Tibial nerve (tissue), 4 donors: ENCODE data around the gene CELSR1. TPM values are rescaled to one million over a fixed set of nuclear protein-coding genes. Genes with fewer than 3 reads are reported as not detected.

Experiments
- DNase-seq, 2 donors: peaks; one replicate each; pipeline ENCODE4 v3.0.0-alpha.2; 2019; ENCODE audit warnings: low spot score in 2 of 2
- H3K27ac ChIP-seq, 4 donors: fragments of 200-600 bp; sonication (generic) in 3 of 4; one replicate each; pipeline ENCODE4 v1.5.1; 2017 to 2019; ENCODE audit warnings: mild to moderate bottlenecking in 1 of 4
- H3K27me3 ChIP-seq, 2 donors: fragments of 200-600 bp; sonication (generic) in 1 of 2; one replicate each; pipeline versions ENCODE4 v1.5.1 to v1.6.0; 2017 to 2019
- H3K36me3 ChIP-seq, 3 donors: fragments of 200-600 bp; sonication (generic); one replicate each; pipeline ENCODE4 v1.5.1; 2018 to 2019
- H3K4me1 ChIP-seq, 4 donors: fragments of 200-600 bp; sonication (generic) in 3 of 4; one replicate each; pipeline ENCODE4 v1.5.1; 2017 to 2019
- H3K4me3 ChIP-seq, 4 donors: fragments of 200-600 bp; sonication (generic) in 3 of 4; one replicate each; pipeline ENCODE4 v1.5.1; 2017 to 2019; ENCODE audit warnings: mild to moderate bottlenecking in 1 of 4, moderate library complexity in 1 of 4
- H3K9me3 ChIP-seq, 4 donors: fragments of 200-600 bp; sonication (generic) in 3 of 4; one replicate each; pipeline ENCODE4 v1.5.1; 2017 to 2019
- EP300 ChIP-seq, 2 donors: sonication (generic); formaldehyde crosslinking; IDR thresholded peaks; one replicate each; pipeline ENCODE4 v1.6.1; 2017; ENCODE audit warnings: antibody characterized with exemption in 2 of 2, mild to moderate bottlenecking in 1 of 2
- POLR2A ChIP-seq, 2 donors: fragments of 450-650 bp; IDR thresholded peaks; one replicate each; pipeline ENCODE4 v1.6.1; 2017; ENCODE audit warnings: antibody characterized with exemption in 2 of 2, mild to moderate bottlenecking in 2 of 2, moderate library complexity in 2 of 2
- WGBS, 2 donors: methylation state at CpG; one replicate each; pipeline ENCODE4 v1.1.5; 2018; 5-methylcytosine and 5-hydroxymethylcytosine counted together
- total RNA-seq, 4 donors: library from RNA; depleted of rRNA; stranded (reverse); fragments of >200 nt; gene quantifications; one replicate each; pipeline ENCODE4 v1.1.0, GENCODE V29; 2016
- TF ChIP-seq, protein P1 (sequence below), 5 experiments: fragments of 200-600 bp in 3 of 5; fragments of 450-650 bp in 2 of 5; sonication (generic) in 3 of 5; IDR thresholded peaks; one replicate each; pipeline ENCODE4 v1.5.1; 2016 to 2019; ENCODE audit warnings: antibody characterized with exemption in 5 of 5, mild to moderate bottlenecking in 3 of 5, moderate library complexity in 2 of 5

CELSR1 gene
- total RNA-seq, 4 donors from 2014 or later, result 1.0 to 5.9 (median 2.6) TPM

DNA sequence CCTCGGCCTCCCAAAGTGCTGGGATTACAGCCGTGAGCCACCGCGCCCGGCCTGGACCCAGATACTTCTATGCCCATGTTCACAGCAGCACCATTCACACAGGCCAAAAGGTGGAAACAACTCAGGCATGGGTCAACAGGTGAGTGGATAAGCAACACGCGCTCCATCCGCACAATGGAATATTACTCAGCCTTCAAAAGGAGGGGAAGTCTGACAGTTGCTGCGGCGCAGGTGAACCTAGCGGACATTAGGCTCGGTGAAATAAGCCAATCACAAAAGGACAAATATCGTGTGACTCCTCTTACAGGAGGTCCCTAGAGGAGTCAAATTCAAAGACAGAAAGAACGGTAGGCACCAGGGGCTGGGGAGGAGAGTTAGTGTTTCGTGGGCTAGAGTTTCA, 154.9 kb downstream of the CELSR1 start:
- Histone ChIP-seq H3K4me3 (no peak overlapping the region), H3K4me1 (peaks cover 0 to 8% (median 0%) of the 10 kb centered on the region in 4 donors), H3K36me3 (no peaks in the 10 kb centered on the region), H3K9me3 (no peaks in the 10 kb centered on the region), H3K27me3 (no peaks in the 10 kb centered on the region), H3K27ac (no peak overlapping the region)
- TF ChIP-seq, protein P1, sequence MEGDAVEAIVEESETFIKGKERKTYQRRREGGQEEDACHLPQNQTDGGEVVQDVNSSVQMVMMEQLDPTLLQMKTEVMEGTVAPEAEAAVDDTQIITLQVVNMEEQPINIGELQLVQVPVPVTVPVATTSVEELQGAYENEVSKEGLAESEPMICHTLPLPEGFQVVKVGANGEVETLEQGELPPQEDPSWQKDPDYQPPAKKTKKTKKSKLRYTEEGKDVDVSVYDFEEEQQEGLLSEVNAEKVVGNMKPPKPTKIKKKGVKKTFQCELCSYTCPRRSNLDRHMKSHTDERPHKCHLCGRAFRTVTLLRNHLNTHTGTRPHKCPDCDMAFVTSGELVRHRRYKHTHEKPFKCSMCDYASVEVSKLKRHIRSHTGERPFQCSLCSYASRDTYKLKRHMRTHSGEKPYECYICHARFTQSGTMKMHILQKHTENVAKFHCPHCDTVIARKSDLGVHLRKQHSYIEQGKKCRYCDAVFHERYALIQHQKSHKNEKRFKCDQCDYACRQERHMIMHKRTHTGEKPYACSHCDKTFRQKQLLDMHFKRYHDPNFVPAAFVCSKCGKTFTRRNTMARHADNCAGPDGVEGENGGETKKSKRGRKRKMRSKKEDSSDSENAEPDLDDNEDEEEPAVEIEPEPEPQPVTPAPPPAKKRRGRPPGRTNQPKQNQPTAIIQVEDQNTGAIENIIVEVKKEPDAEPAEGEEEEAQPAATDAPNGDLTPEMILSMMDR (IDR thresholded peaks at IDR 0.05), result no peak
- TF ChIP-seq EP300 (IDR thresholded peaks at IDR 0.05) (no peak), POLR2A (IDR thresholded peaks at IDR 0.05) (no peak)
- no peak for DNase-seq
- 86 to 91% methylated on average over 15 of the region's 15 CpGs for WGBS, 2 donors

DNA sequence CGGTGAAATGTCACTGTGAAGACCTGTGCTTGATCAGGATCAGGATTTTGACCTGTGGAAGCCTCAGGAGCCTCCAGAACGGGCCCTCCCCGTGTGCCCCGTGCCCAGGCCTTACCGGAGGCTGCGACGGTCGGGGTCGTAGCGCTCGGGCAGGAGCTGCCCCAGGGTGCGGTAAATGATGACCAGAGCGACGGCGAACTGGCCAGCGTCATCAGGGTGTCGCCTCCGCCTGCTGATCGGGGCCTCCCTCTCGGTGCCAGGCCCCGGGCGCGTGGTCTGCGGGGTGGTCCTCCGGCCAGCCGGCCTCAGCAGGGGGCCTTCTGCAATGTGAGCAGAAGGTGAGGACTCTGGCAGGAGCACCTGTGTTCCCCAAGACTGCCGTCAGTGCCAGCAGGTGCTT, 155.7 kb downstream of the CELSR1 start:
- Histone ChIP-seq H3K27ac (no peak overlapping the region), H3K36me3 (no peaks in the 10 kb centered on the region), H3K4me1 (peaks cover 0 to 8% (median 0%) of the 10 kb centered on the region in 4 donors), H3K9me3 (peaks cover 0 to 4% (median 0%) of the 10 kb centered on the region in 4 donors), H3K27me3 (no peaks in the 10 kb centered on the region), H3K4me3 (no peak overlapping the region)
- TF ChIP-seq EP300 (IDR thresholded peaks at IDR 0.05), result no peak
- 88 to 96% methylated on average over 5 to 12 of the region's 27 CpGs for WGBS, 2 donors
- no peak for DNase-seq

DNA sequence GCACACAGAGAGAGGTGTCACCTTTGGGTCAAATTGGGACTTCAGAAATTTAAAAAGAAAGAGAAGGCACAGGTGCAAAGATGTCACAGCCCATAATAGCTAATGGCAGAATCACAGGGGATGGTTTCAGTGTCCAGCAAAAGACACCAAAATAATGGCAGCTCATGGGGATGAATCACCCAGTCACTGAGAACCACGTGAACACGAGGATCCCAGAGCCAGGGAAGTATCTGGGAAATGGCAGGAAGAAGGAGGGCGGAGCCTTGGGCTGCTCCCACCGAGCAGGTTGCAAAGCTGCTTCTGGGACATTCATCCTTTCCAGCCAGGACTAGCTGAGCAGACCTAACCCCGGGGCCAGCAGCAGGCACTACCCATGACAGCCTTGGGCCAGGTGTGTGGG, 156.3 kb downstream of the CELSR1 start:
- 52 to 56% methylated on average over 4 to 5 of the region's 5 CpGs for WGBS, 2 donors
- H3K4me3 ChIP-seq, result no peak overlapping the region

DNA sequence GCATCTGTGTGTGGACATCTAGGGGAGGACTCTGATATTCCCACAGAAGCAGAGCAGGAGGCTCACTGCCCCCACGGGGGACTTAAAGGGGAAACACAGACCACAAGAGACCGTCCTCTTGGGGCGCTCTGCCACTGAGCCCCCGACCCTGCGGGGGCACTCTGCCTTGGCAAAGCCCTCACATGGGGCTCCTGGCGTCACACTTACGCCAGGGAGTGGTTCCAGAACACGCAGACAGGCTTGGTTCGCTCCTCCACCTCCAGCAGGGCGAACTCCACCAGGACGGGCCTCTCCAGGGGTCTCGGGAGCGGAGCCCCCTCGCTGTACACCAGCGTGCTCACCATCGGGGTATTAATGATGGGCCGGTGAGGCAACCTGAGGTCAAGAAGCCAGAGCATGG, 156.8 kb downstream of the CELSR1 start:
- H3K9me3 ChIP-seq, result peaks cover 0 to 16% (median 0%) of the 10 kb centered on the region in 4 donors
- TF ChIP-seq POLR2A (IDR thresholded peaks at IDR 0.05), result no peak
- TF ChIP-seq, protein P1 (IDR thresholded peaks at IDR 0.05), result no peak
- TF ChIP-seq EP300 (IDR thresholded peaks at IDR 0.05), result no peak
- no peak overlapping the region for H3K27ac ChIP-seq
- DNase-seq, result no peak
- H3K27me3 ChIP-seq, result no peaks in the 10 kb centered on the region
- no peak overlapping the region for H3K4me3 ChIP-seq
- 88 to 91% methylated on average over 17 of the region's 17 CpGs for WGBS, 2 donors
- peaks cover 0 to 8% (median 0%) of the 10 kb centered on the region in 4 donors for H3K4me1 ChIP-seq
- no peaks in the 10 kb centered on the region for H3K36me3 ChIP-seq

More for the DNA sequence above, 156.3 kb downstream of the CELSR1 start:
- no peak overlapping the region for H3K27ac ChIP-seq
- H3K9me3 ChIP-seq, result peaks cover 0 to 10% (median 0%) of the 10 kb centered on the region in 4 donors
- DNase-seq, result no peak
- peaks cover 0 to 8% (median 0%) of the 10 kb centered on the region in 4 donors for H3K4me1 ChIP-seq
- no peaks in the 10 kb centered on the region for H3K27me3 ChIP-seq
- H3K36me3 ChIP-seq, result no peaks in the 10 kb centered on the region
- TF ChIP-seq, protein P1 (IDR thresholded peaks at IDR 0.05), result no peak
- TF ChIP-seq EP300 (IDR thresholded peaks at IDR 0.05) (no peak), POLR2A (IDR thresholded peaks at IDR 0.05) (no peak)

DNA sequence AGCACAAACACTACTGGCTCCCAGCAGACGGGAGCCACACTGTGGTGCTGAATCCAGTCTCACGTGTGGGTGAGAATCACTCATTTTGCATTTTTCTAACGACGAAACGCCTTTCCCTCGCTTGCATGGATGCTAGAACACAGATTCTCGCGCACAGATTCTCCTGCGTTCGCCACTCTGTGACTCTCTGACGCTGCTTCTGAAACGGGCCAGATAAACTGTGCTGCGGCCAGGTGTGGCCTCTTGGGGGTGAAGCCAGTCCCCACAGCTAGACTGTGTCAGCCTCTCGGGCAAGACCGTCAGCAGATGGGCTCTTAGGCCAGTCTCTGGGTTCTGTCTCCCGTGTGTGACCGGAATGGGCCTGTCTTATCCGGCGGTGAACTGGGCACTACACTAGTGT, 157.4 kb downstream of the CELSR1 start:
- Histone ChIP-seq H3K27me3 (no peaks in the 10 kb centered on the region), H3K9me3 (peaks cover 0 to 20% (median 0%) of the 10 kb centered on the region in 4 donors), H3K4me3 (no peak overlapping the region), H3K36me3 (no peaks in the 10 kb centered on the region), H3K27ac (no peak overlapping the region), H3K4me1 (peaks cover 0 to 8% (median 0%) of the 10 kb centered on the region in 4 donors)
- TF ChIP-seq POLR2A (IDR thresholded peaks at IDR 0.05) (no peak), EP300 (IDR thresholded peaks at IDR 0.05) (no peak)
- TF ChIP-seq, protein P1 (IDR thresholded peaks at IDR 0.05), result no peak
- 82 to 87% methylated on average over 14 to 19 of the region's 19 CpGs for WGBS, 2 donors
- no peak for DNase-seq
